Measurements from ENCODE around the gene CHST15.

Gene CHST15

GRCh38 chr10:124061030-124061429 lies 32.4 kb downstream of the CHST15 start:
- no peak for DNase-seq

GRCh38 chr10:124060148-124060720 lies 33.2 kb downstream of the CHST15 start:
- DNase-seq = no peak

GRCh38 chr10:124059551-124059950 lies 33.8 kb downstream of the CHST15 start:
- no peak for DNase-seq

- no peak for DNase-seq
Measured at GRCh38 chr10:124058346-124059003, 34.9 kb downstream of the CHST15 start.

GRCh38 chr10:124057601-124058000 lies 35.8 kb downstream of the CHST15 start:
- no peak for DNase-seq

- DNase-seq = no peak
Measured at GRCh38 chr10:124056337-124056980, 36.9 kb downstream of the CHST15 start.

GRCh38 chr10:124053971-124054370 lies 39.4 kb downstream of the CHST15 start:
- DNase-seq = no peak

GRCh38 chr10:124052561-124052960 lies 40.8 kb downstream of the CHST15 start:
- no peak for DNase-seq

- DNase-seq = no peak
Measured at GRCh38 chr10:124050021-124051015, 43.1 kb downstream of the CHST15 start.

GRCh38 chr10:124049484-124049883 lies 43.9 kb downstream of the CHST15 start:
- DNase-seq = no peak

GRCh38 chr10:124048371-124049290 lies 44.8 kb downstream of the CHST15 start:
- no peak for DNase-seq

- DNase-seq = no peak
Measured at GRCh38 chr10:124047427-124048152, 45.8 kb downstream of the CHST15 start.

- DNase-seq = no peak
Measured at GRCh38 chr10:124045801-124046355, 47.5 kb downstream of the CHST15 start.

- DNase-seq = no peak
Measured at GRCh38 chr10:124045276-124045675, 48.1 kb downstream of the CHST15 start.

- no peak for DNase-seq
Measured at GRCh38 chr10:124044143-124044862, 49.1 kb downstream of the CHST15 start.

GRCh38 chr10:124043310-124044142 lies 49.9 kb downstream of the CHST15 start:
- DNase-seq = no peak

- no peak for DNase-seq
Measured at GRCh38 chr10:124042656-124043309, 50.6 kb downstream of the CHST15 start.

- no peak for DNase-seq
Measured at GRCh38 chr10:124041675-124042445, 51.5 kb downstream of the CHST15 start.
